Endodermal cell (in vitro differentiated cells): ENCODE results near the gene PTGS1. TPM values are rescaled to one million over a fixed set of nuclear protein-coding genes. Genes with fewer than 3 reads are reported as not detected.

Experiments used
- DNase-seq: peaks from one replicate; pipeline ENCODE4 v3.0.0-alpha.2; 2017
- H3K27ac ChIP-seq: 2 replicates; pipeline ENCODE4 v1.5.1; 2013; ENCODE audit warnings: mild to moderate bottlenecking, low read depth, low read length, moderate library complexity
- H3K27me3 ChIP-seq: 2 replicates; pipeline ENCODE4 v1.6.1; 2013; ENCODE audit warnings: mild to moderate bottlenecking, low read length, moderate library complexity; ENCODE audit not compliant: insufficient read depth, control insufficient read depth, poor library complexity, severe bottlenecking
- H3K36me3 ChIP-seq: 2 replicates; pipeline ENCODE4 v1.7.0; 2013; ENCODE audit warnings: mild to moderate bottlenecking, low read length, moderate library complexity; ENCODE audit not compliant: control insufficient read depth, insufficient read depth
- H3K4me1 ChIP-seq: one replicate; pipeline ENCODE4 v1.7.0; 2013; ENCODE audit warnings: low read length; ENCODE audit not compliant: control insufficient read depth, insufficient read depth
- H3K4me3 ChIP-seq: 2 replicates; pipeline ENCODE4 v1.5.1; 2013; ENCODE audit warnings: mild to moderate bottlenecking, low read length, moderate library complexity
- H3K9ac ChIP-seq: 2 replicates; pipeline ENCODE4 v1.6.1; 2013; ENCODE audit warnings: mild to moderate bottlenecking, low read length, moderate library complexity; ENCODE audit not compliant: poor library complexity, severe bottlenecking; ENCODE audit errors: extremely low read depth
- H3K9me3 ChIP-seq: 2 replicates; pipeline ENCODE4 v1.6.1; 2013; ENCODE audit warnings: mild to moderate bottlenecking, low read length, moderate library complexity; ENCODE audit not compliant: control insufficient read depth
- H3K27ac Mint-ChIP-seq: 2 replicates; pipeline ENCODE4 v1.8.0; 2020; ENCODE audit warnings: mixed read lengths
- H3K27me3 Mint-ChIP-seq: 2 replicates; pipeline ENCODE4 v1.8.0; 2021; ENCODE audit warnings: mild to moderate bottlenecking, mixed read lengths; ENCODE audit not compliant: insufficient read depth
- H3K36me3 Mint-ChIP-seq: 2 replicates; pipeline ENCODE4 v1.8.0; 2020; ENCODE audit warnings: low read depth, mixed read lengths
- H3K4me1 Mint-ChIP-seq: 2 replicates; pipeline ENCODE4 v1.8.0; 2020; ENCODE audit warnings: mixed read lengths
- H3K4me3 Mint-ChIP-seq: 2 replicates; pipeline ENCODE4 v1.8.0; 2020; ENCODE audit warnings: mild to moderate bottlenecking, moderate library complexity, mixed read lengths
- H3K9me3 Mint-ChIP-seq: 2 replicates; pipeline ENCODE4 v1.8.0; 2020; ENCODE audit warnings: mild to moderate bottlenecking, mixed read lengths
- CTCF ChIP-seq: fragments of 200-600 bp; sonication (generic); conservative IDR thresholded peaks from 2 replicates; pipeline ENCODE4 v1.5.0; 2021; ENCODE audit warnings: antibody characterized with exemption, mild to moderate bottlenecking
- WGBS, 2 experiments: methylation state at CpG; one replicate each; pipeline versions ENCODE4 v1.1.5 to v1.1.7; 2013; ENCODE audit warnings: missing lambda C conversion rate in 2 of 2, mixed read lengths in 1 of 2; ENCODE audit not compliant: insufficient coverage in 1 of 2, insufficient read length in 1 of 2; 5-methylcytosine and 5-hydroxymethylcytosine counted together
- total RNA-seq, 2 donors: library from RNA; stranded (reverse); fragmentation: NEBNext Ultra II Directional in 1 of 2; extraction: Animal tissue kit (Norgen Biotek cat#: 25700) in 1 of 2; gene quantifications; 2 replicates in 1 of 2; 3 replicates in 1 of 2; pipeline ENCODE4 v1.2.1, GENCODE V29; 2021

The PTGS1 gene
- total RNA-seq, 2 donors from 2014 or later: 0.84 to 1.1 TPM

GRCh38 chr9:122376796-122377195, 6.0 kb downstream of the PTGS1 start:
- Histone ChIP-seq H3K27me3 (peaks cover 32% of the 10 kb centered on the region), H3K27ac (no peak overlapping the region), H3K4me1 (peaks cover 9% of the 10 kb centered on the region), H3K9me3 (no peaks in the 10 kb centered on the region), H3K4me3 (no peak overlapping the region), H3K36me3 (no peaks in the 10 kb centered on the region), H3K9ac (no peak overlapping the region)
- no peak for TF ChIP-seq CTCF
- Mint-ChIP-seq H3K27me3 (peaks cover 25% of the 10 kb centered on the region), H3K4me1 (peaks cover 19% of the 10 kb centered on the region), H3K36me3 (no peaks in the 10 kb centered on the region), H3K4me3 (no peak overlapping the region), H3K27ac (no peak overlapping the region), H3K9me3 (peaks cover 5% of the 10 kb centered on the region)
- no peak for DNase-seq
- 90% methylated on average over 1 of the region's 1 CpG; no CpG with 5 or more reads in 1 of the 2 experiments for WGBS, 2 experiments

GRCh38 chr9:122377241-122378164, 6.7 kb downstream of the PTGS1 start:
- no peaks in the 10 kb centered on the region for H3K9me3 ChIP-seq
- peaks cover 9% of the 10 kb centered on the region for H3K4me1 ChIP-seq
- Mint-ChIP-seq H3K27ac (no peak overlapping the region), H3K27me3 (peaks cover 18% of the 10 kb centered on the region), H3K4me3 (no peak overlapping the region), H3K36me3 (no peaks in the 10 kb centered on the region), H3K9me3 (peaks cover 5% of the 10 kb centered on the region), H3K4me1 (peaks cover 19% of the 10 kb centered on the region)
- no peak for DNase-seq
- H3K27me3 ChIP-seq: peaks cover 25% of the 10 kb centered on the region
- WGBS, 2 experiments: 84 to 96% methylated on average over 18 to 24 of the region's 24 CpGs
- no peak overlapping the region for H3K9ac ChIP-seq
- H3K4me3 ChIP-seq: no peak overlapping the region
- TF ChIP-seq CTCF: no peak
- H3K36me3 ChIP-seq: no peaks in the 10 kb centered on the region
- H3K27ac ChIP-seq: no peak overlapping the region

- Mint-ChIP-seq H3K27me3 (peaks cover 14% of the 10 kb centered on the region), H3K9me3 (peaks cover 5% of the 10 kb centered on the region), H3K4me1 (peaks cover 19% of the 10 kb centered on the region), H3K4me3 (no peak overlapping the region), H3K27ac (no peak overlapping the region), H3K36me3 (no peaks in the 10 kb centered on the region)
- WGBS, 2 experiments: 90 to 100% methylated on average over 6 to 8 of the region's 8 CpGs
- H3K4me1 ChIP-seq: peaks cover 9% of the 10 kb centered on the region
- no peaks in the 10 kb centered on the region for H3K9me3 ChIP-seq
- H3K27ac ChIP-seq: no peak overlapping the region
- peaks cover 18% of the 10 kb centered on the region for H3K27me3 ChIP-seq
- no peak overlapping the region for H3K9ac ChIP-seq
- DNase-seq: no peak
- no peaks in the 10 kb centered on the region for H3K36me3 ChIP-seq
- TF ChIP-seq CTCF: no peak
- H3K4me3 ChIP-seq: no peak overlapping the region
These were observed 7.4 kb downstream of the PTGS1 start for GRCh38 chr9:122378236-122378635.
